Peyer's patch (tissue), 4 donors: ENCODE data around the gene EXOSC7.

ENCODE experiments used
- CTCF ChIP-seq, 6 experiments: fragments of 450-650 bp in 4 of 6; fragments of 200-600 bp in 2 of 6; sonication (generic) in 1 of 6; IDR thresholded peaks; one replicate each; pipeline ENCODE4 v1.5.1; 2017 to 2019; ENCODE audit warnings: antibody characterized with exemption in 6 of 6, mild to moderate bottlenecking in 3 of 6, moderate library complexity in 1 of 6
- POLR2A ChIP-seq, 2 donors: fragments of 450-650 bp; IDR thresholded peaks; one replicate each; pipeline ENCODE4 v1.5.1; 2017; ENCODE audit warnings: antibody characterized with exemption in 2 of 2, mild to moderate bottlenecking in 2 of 2, moderate library complexity in 2 of 2

GRCh38 chr3:45042162-45042561 is 66.1 kb downstream of the EXOSC7 start:
- no peak for TF ChIP-seq CTCF (IDR thresholded peaks at IDR 0.05)
- no peak for TF ChIP-seq POLR2A (IDR thresholded peaks at IDR 0.05)
